Middle frontal gyrus (tissue), 1 donor: ENCODE results near the gene SH2D2A.

Experiments used
- DNase-seq: peaks from one replicate; pipeline ENCODE4 v3.0.0-alpha.2; 2015; ENCODE audit warnings: low spot score; ENCODE audit errors: extremely low spot score

Gene SH2D2A

DNA sequence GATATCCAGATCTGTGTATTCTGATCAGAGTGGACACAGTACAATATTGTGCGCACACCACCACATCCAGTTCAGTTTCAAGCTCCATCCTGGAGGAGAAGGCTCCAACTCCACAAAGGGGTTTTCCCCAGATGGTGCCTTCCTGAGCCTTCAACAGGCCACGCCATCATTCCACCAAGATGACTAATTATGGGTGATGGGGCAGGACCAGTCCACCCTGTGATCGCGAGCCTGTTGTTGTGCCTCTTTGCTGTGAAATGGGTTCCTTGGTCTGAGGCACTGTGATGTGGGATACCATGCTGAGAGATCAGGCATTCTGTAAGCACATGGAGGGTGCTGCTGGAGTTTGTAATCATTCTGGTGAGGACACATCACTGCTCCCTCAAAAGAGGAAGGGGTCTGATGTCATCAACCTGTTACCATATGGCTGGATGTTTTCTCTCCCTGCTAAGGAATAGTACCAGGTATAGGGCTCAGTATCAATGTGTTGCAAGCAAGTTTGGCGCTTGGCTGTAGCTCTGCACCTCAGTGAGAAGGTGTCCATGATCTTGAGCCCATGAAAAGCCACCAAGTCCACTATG lies 6.7 kb upstream of the SH2D2A start:
- no peak for DNase-seq

DNA sequence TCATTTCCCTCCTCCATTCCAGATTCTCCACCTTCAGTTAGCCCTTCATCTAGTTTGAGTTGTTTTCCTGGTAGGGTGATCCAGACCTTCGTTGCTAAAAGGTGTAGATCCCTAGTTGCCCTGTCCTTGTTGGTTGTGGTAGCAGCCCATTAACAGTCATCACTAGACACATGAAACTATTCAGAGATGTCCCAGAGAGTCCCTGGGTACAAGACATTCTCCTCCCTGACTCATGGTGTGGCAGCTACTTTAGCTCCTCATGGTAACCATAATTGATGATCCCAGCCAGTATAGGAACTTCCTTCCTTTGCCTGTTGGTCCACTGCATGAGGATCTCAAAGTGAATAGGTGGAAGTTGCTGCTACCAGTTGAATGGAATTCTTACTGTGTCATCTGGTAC lies 6.0 kb upstream of the SH2D2A start:
- no peak for DNase-seq

DNA sequence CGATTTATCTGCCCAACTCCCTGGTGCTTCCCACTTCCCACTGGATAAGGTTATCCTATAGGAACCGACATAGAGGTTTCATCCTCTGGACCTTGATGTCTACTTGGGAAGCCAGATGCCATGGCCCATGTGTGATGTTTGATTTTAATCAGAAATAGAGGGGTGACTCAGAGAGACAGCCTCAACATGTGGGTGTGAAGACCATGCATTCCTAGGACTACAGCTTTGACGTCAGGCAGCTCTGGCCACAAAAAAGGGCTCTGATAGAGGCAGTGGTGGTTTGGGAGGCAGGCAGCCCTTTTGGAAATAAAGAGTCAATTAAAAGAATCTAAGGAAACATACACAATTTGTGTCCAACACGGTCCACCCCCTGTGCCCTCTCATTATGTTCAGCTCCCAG lies 5.2 kb upstream of the SH2D2A start:
- no peak for DNase-seq

DNA sequence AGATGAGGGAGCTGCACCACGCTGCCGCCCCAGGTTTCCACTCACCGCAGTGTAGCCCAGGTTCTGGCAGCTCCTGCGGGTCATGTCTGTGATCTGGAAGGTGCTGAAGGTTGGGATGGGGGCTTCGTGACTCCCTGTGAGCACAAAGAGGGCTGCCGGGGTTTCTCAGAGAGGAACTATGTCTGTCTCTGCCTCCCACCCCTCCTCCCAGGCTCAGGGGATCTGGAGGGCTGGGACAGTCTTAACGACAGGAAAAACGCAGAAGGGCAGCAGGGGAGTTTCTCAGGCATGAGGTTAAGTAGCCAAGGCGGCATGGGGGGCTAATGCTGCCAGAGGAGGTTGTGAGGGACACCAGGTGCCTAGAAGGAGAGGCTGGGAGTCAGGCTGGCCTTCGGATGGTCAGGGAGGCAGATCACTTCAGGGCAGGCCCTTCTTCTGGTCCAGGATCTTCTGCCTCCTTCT lies 656 bp downstream of the SH2D2A start:
- no peak for DNase-seq

DNA sequence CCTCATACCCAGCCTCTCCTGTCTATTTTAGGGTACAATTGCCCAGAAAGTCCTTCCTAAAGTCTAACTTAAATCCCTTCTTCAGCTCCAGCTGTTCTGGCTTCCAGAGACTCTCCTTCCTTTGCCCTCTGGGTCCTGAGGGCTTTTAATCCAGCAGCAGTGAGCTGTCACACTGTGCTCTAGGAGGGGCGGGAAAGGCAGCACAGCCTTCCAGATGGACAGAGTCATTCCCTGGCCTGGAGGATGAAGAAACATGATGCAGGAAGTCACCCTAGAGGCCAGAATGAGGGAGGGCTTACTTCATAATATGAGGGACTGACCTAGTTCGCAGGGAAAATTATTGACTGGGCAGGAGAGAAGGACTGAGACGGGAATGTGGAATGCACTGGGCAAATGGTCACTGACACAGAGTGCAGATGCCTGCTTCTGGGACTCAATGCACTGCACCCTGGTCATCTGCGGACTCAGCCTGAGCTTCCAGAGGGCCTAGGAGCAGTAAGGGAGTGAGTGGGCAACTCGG lies 1.3 kb downstream of the SH2D2A start:
- no peak for DNase-seq

DNA sequence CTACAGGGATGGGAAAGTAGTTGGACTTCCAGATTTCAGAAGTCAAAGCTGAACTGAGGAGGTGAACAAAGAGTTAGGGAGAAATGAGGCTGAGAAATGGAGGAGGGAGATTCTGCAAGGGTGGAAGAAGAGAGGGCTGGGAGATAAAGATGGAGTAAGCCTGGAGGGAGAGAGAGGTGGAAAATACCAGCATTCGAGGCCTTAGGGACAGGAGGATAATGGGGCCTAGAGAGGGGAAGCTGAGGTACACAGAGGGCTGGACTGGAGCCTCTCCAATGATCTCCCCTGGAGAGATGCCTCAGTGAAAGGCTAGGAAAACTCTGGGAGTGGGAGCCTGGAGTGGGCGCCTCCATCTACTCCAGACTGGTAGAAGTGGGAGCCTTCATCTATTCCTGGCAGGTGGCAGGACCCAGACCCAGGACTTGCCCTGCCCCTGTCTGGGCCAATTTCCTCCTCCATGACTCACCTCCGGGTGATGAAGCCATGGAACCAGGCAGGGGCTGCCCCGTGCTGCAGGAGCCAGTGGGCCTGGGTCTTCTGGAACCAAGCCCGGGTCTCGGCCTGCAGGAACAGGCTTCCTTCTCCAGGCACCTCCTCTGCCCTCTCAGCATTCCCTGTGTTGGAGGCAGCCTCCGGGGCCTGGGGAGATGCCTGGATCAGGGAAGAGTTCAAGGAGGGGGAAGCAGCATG lies 1.9 kb downstream of the SH2D2A start:
- no peak for DNase-seq

DNA sequence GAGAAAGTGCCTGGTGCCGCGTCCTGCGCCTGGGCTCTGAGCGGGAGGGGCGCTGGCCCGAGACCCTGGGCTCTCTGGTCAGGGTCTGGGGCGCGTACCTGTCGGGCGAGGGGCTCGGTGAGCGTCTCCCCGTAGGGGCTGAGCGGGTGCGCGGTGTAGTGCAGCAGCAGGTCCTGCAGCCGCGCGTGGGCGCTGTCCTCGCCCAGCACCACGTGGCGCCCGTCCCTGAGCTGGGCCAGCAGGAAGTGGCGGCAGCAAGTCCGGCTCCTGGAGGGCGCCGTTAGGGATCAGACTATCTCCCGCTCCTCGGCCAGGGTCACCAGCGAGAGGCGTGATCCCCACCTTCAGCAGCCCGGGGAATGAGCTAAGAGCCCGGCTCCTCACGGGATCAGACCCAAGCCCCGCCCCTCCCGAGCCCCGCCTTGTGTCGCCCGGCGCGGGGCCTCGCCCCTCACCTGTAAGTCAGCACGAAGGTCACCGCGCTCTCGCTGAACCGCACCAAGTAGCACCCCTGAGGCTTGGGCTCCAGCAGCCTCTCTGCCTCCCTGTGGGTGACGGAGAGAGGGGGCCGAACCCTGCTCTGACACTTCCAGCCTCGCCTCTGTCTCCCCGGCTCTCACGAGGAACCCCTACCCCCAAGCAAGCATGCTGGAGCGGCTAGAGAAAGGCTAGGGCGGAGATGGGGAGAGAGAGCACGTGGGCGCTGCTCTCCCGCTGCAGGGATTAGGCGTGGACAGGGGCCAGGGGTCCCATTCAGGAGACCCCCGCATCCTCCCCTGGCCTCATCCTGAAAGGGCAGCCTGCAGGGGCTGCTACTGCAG lies 2.7 kb downstream of the SH2D2A start:
- no peak for DNase-seq

DNA sequence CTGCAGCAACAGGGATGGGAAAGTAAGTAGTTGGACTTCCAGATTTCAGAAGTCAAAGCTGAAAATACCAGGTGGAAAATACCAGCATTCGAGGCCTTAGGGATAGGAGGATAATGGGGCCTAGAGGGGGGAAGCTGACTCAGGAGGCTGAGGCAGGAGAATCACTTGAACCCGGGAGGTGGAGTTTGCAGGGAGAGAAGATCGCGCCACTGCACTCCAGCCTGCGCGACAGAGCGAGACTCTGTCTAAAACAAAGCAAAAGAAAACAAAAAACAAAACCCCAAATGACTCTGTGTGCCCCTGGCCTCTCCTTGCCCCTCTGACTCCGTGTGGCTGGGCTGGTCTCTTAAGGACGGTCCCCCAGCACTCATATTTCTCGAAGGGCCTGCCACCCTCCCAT lies 3.4 kb downstream of the SH2D2A start:
- no peak for DNase-seq

DNA sequence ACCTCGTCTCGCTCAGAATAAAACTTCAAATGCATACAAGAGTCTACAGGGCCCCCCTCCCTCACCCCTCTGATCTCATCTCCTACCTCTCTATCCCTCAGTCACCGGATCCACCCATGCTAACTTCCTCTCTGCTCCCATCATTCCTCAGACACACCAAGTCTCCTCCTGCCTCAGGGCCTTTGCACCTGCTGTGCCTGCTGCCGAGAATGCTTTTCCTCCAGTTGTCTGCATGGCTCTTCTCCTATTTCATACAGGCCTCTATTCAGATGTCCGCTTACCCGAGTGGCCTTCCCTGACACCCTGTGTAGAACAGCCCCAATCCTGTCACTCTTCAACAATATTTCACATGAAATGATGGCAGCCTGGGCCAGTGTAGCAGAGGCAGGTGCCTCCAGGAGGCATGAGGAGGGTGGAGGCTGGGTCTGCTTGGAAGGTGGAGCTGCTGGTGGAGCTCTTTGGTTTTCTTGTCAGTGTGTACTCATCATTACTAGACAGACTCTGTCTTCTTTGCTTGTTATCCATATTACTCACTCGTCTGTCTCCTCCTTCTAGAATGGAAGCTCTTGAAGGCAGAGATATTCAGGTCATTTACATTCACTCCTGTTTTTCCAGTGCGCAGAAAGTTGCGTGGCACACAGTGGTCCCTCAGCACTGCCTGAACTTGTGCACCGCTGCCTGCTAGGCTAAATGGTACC lies 4.2 kb downstream of the SH2D2A start:
- no peak for DNase-seq

DNA sequence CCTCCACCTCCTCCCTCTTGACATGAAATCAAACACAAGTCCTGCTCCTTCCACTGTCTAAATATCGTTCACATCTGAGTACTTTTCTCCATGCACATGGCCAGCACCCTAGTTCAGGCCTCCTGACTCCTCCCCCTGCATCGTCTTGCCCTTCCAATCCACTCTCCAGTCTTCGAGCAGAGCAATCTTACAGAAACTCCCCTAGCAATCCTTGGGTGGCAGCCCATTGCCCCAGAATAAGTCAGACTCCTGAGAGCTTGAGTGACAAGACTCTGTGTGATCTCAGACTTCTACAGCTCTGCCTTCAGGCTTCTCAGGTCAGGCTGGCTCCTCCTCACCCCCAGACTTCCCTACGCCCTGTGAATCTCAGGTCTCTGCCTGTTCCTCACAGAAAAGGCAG lies 5.5 kb downstream of the SH2D2A start:
- no peak for DNase-seq

DNA sequence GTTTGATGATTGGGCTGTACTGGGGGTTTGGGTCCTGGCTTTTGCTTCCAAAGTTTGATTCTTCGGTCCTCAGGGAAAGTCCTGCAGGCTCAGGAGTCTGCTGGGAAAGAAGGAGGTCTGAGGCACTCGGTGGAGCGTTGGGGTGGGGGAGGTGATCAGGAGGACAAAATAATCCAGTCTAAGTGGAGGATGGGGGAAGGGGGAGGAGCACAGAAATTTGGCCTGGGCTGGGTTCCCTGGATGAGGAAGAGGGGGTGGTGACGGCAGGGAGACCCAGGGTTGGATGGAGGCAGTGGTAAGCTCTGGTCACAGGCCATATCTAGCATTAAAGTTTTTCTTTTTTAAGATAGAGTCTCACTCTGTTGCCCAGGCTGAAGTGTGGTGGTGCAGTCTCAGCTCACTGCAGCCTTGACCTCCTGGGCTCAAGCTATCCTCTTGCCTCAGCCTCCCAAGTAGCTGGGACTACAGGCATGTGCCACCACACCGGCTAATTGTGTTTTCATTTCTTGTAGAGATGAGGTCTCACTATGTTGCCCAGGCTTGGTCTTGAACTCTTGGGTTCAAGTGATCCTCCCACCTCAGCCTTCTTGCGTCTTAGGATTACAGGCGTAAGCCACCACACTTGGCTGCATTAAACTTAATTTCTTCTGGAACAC lies 6.8 kb downstream of the SH2D2A start:
- DNase-seq, result no peak

DNA sequence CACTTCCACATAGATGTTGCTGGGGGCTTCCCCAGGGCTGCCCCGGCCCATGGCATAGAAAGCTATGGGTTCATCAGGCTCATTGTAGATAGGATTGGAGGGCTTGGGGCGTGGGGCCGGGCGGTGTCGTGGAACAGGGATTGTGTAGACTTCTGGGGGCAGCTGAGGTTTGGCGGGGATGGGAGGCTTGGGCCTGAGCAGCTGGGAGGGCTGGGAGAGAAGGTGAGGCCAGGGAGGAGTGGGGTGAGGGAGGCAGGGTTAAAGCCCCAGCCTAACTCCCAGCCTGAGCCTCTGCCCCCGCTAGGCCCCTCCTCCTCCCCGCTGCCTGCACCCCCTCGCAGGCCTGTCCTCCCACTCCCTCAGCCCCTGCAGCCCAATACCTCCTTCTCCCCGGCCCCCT lies 7.4 kb downstream of the SH2D2A start:
- DNase-seq, result no peak

DNA sequence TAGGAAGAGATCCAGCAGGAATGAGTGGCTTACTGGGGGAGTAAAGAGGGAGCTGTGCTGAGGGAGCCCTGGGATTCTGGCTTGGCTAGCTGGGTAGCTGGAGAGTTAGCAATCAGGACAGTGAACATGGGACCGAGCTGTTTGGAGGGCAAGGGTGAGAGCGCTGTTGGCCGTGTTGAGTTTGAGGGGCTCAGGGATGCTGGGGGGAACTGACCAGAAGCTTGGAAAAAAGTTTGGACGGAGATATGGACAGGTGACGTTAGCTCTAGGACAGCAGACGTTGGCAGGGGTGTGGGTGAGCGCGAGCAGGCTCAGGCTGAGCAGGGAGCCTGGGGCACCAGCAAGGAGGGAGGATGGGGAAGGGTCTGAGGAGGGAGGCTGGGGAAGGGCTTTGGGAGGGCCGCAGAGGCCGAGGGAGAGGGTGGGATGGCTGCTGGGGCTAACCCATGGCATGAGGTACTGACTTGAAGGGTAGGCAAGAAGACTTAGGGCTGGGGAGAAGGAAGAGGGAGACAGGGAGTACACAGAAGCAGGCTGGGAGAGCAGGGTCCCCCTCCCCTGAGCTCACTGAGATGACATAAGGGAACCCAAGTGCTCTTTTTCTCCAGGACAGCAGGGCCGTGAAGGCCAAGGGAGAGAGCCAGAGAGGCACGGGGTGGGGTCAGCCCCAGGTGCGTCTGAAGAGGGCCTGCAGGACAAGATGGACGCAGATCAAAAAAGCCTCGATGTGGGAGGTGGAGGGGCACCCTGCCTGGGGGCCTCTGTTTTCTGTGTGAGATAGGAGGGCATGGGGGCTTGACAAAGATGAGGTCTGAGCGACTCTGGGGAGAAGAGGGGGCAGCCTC lies 8.2 kb downstream of the SH2D2A start:
- no peak for DNase-seq

DNA sequence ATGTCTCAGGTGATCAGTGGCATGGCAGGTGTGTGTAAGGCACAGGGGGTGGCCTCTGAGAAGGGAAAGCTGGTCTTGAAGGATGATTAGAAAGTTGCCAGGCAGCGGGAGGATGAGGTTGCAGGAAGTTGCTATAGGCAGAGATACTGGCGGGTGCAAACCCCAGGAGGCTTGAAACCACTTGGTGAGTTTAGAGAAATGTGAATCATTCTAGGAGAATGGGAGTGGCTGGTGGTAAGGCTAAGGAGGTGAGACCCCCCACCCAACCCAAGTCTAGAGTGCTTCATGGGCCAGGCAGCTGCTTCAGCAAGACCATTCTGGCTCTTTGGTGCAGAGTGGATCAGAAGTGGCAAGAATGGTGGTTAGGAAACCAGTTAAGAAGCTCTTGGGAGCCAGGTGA lies 9.0 kb downstream of the SH2D2A start:
- DNase-seq, result no peak

DNA sequence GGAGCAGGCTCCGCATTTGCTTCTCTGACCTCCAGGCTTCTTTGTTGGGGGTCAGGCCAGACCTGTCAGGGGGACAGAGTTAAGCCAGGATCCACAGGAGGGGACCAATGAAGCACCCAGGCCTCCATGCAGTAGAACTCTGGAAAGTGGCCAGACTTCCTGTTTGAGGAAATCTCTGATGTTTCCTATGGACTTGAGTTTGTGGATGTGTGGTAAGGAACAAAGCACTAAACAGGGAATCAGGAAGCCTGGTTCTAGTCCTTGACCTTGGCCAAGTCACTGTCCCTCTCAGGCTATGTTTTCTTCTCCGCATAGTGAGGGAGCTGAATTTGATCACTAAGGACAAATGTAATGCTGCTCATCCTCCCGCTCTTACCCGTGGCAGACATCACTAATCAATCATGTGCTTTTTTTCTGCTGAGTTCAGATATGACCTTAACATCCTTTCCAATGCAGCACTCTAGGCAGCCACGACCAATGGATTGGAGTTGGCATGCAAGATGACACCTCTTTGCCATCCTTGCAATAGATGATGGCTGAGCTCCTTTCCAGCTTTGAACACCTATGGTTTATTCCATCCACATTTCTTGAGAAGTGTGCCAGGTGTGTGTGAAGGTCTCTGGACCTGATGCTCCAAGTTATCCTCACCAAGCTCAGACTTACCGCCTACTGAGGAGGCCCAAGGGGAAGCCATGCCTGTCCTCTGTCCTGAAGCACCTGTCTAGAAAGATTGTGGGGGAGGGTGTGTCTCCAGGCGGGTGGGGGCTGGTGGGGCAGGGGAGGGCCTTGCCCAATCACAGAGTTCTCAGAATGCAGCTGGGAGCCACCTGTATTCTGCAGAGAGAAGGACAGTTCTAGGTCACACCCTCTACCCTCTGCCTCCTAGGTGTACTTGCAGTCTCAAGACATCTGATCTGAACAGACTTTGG lies 9.9 kb downstream of the SH2D2A start:
- DNase-seq, result no peak

DNA sequence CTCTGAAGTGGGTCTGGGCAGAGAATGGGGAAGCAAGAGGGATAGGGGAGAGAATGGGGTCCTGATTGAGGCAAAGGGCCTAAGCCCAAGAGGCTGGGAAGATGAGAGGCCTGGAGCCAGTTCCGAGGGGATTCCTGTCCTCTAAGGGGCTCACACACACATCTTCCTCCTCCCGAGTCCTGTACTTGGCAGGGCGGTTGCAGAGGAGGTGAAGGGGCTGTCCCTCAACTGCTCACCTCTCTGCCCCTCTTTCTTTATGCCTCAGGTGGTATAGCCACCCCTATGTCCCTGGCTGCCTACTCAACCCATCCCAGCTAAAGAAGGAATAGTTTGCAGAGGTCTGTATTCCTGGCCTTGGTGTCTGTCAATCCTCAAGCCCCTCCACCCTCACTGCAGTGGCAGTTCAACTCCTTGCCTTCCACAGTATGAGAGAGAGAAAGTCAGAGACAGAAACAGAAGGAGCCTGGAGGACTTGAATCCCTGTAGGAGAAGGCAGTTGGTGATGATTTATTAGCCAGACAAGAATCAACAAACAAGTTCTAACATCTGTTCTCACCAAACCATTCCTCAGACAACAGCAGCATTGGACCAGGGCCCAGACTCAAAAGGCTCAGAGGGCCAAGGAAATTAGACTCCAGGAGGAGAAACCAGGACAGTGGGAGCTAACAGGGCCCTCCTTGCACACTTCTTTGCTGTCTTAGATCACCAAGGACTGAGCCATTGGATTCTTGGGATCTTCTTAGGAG lies 10.7 kb downstream of the SH2D2A start:
- no peak for DNase-seq

DNA sequence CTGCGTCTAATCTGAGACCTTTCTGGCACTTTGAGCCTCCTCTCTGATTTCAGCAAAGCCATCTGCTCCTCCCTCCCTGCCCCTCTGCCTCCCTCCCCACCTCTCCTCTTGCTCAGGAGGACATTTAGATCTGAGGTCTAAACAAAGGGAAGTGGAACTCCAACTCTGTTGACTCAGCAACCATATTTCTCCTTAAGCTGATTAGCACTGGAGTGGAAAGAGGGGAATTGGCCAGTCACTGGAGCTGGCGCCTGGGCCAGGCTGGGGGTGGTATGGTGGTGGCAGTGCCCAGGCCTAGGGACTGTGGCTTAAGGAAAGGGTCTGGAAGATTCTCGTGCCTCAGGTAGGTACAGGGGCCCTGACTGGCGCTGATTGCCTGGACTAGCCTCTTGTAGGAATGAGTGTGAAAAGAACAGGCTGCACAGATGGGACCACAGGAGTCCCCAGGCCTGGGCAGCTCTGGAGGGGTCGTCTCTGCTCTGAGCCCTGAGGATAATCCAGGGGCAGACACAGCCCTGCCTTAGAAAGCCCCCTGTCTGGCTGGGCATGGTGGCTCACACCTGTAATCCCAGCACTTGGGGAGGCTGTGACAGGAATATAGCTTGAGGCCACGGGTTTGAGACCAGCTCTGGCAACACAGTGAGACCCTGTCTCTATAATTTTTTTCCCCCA lies 11.9 kb downstream of the SH2D2A start:
- DNase-seq, result no peak

DNA sequence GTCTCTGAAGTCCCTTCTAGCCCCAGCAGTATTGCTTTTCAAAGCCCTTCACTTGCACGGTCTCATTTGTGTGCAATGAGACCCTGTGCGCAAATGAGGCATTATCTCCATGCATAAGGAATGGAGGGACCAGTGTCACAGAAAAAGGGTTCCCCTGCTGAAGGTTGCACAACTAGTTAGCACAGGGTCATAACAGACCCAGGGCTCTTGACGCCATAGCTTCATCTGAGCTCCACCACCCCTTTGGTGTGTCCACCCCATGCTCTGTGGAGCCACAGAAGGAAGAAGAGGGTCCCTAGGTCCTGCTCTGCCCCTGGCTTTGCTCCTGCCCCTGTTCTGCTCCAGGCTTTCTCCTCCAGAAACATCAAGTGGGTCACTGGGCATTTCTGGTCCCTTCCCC lies 12.6 kb downstream of the SH2D2A start:
- DNase-seq, result no peak
